ENCODE results near the gene PRSS48. TPM values are rescaled to one million over a fixed set of nuclear protein-coding genes. Genes with fewer than 3 reads are reported as not detected.

The PRSS48 gene
- total RNA-seq, 4 donors from 2014 or later, result not detected

DNA sequence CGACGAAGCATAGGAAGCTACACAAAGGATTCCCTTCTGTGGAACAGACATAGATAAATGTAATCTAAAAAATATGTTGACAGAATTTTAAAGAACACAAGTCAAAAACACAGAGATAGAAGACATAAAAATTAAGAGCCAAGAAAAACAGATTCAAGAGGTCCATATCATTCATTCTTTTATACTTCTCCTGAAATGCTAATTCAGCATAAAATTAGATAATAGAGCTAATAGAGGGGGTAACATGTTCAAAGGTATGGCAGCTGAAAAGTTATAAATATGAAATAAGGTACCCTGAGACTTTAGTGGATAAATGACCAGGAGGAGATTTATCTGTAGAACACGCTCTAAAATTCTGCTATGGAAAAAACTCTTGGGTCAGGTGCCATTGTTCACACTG lies 37.4 kb upstream of the PRSS48 start:
- ATAC-seq, result no peak
- Histone ChIP-seq H3K4me1 (peaks cover 0 to 13% (median 0%) of the 10 kb centered on the region in 3 donors), H3K9me3 (no peaks in the 10 kb centered on the region), H3K27me3 (no peaks in the 10 kb centered on the region), H3K4me3 (no peak overlapping the region), H3K36me3 (no peaks in the 10 kb centered on the region), H3K27ac (no peak overlapping the region)
- WGBS, 2 donors (ENCODE audit: low coverage in 1 of 2), result 83 to 85% methylated on average over 2 to 3 of the region's 3 CpGs
- TF ChIP-seq POLR2AphosphoS5 (IDR thresholded peaks at IDR 0.05), result no peak
- TF ChIP-seq, protein P1, sequence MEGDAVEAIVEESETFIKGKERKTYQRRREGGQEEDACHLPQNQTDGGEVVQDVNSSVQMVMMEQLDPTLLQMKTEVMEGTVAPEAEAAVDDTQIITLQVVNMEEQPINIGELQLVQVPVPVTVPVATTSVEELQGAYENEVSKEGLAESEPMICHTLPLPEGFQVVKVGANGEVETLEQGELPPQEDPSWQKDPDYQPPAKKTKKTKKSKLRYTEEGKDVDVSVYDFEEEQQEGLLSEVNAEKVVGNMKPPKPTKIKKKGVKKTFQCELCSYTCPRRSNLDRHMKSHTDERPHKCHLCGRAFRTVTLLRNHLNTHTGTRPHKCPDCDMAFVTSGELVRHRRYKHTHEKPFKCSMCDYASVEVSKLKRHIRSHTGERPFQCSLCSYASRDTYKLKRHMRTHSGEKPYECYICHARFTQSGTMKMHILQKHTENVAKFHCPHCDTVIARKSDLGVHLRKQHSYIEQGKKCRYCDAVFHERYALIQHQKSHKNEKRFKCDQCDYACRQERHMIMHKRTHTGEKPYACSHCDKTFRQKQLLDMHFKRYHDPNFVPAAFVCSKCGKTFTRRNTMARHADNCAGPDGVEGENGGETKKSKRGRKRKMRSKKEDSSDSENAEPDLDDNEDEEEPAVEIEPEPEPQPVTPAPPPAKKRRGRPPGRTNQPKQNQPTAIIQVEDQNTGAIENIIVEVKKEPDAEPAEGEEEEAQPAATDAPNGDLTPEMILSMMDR (IDR thresholded peaks at IDR 0.05), result no peak
- no peak for TF ChIP-seq POLR2A (IDR thresholded peaks at IDR 0.05)
- no peak for TF ChIP-seq EP300 (IDR thresholded peaks at IDR 0.05)

DNA sequence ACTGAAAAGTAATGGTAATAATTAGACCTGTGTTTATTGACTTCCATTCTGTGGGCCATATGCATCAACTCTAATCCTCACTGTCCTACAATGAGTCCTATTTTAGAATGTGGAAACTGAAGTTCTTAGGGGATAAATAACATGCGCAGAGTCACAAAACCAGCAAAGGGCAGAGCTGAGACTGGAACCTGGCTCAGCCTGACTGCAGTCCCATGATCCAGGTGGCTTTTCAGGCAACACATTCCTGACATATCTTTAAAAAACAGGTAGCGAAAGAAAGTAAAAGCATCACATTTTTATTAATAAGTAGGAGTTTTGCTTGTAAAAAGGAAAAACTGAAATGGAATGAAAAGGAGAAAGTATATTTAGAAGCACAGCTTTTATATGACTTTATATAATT lies 34.7 kb upstream of the PRSS48 start:
- Histone ChIP-seq H3K36me3 (no peaks in the 10 kb centered on the region), H3K27me3 (no peaks in the 10 kb centered on the region), H3K4me1 (peaks cover 0 to 14% (median 0%) of the 10 kb centered on the region in 3 donors), H3K4me3 (no peak overlapping the region), H3K9me3 (no peaks in the 10 kb centered on the region), H3K27ac (no peak overlapping the region)
- 94 to 98% methylated on average over 2 of the region's 2 CpGs for WGBS, 2 donors (ENCODE audit: low coverage in 1 of 2)
- no peak for TF ChIP-seq EP300 (IDR thresholded peaks at IDR 0.05)
- TF ChIP-seq POLR2A (IDR thresholded peaks at IDR 0.05), result no peak
- TF ChIP-seq, protein P1 (IDR thresholded peaks at IDR 0.05), result no peak
- TF ChIP-seq POLR2AphosphoS5 (IDR thresholded peaks at IDR 0.05), result no peak
- no peak for ATAC-seq

DNA sequence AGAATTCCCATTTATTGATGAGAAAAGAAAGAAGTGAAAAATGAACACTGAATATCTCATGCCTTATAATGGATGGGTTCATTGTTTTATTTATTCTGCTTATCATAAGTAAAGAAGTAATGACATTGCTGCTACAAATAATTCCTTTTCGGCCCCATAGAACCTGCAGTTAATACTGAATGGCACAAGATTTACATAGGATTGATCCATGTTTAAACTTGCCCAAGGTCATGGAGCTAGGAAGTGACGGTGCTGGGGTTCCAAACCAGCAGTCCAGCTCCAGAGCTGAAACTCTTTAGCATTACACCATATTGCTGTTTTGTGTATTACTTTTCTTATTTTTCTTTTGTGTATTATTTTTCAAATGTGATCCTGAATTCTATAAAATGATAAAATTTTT lies 30.2 kb upstream of the PRSS48 start:
- 95 to 100% methylated on average over 2 of the region's 2 CpGs for WGBS, 2 donors (ENCODE audit: low coverage in 1 of 2)
- no peaks in the 10 kb centered on the region for H3K9me3 ChIP-seq
- ATAC-seq, result no peak
- no peaks in the 10 kb centered on the region for H3K27me3 ChIP-seq
- TF ChIP-seq POLR2A (IDR thresholded peaks at IDR 0.05) (no peak), POLR2AphosphoS5 (IDR thresholded peaks at IDR 0.05) (no peak), EP300 (IDR thresholded peaks at IDR 0.05) (no peak)
- TF ChIP-seq, protein P1 (IDR thresholded peaks at IDR 0.05), result no peak
- no peak overlapping the region for H3K4me3 ChIP-seq
- H3K4me1 ChIP-seq, result peaks cover 0 to 8% (median 0%) of the 10 kb centered on the region in 3 donors
- H3K36me3 ChIP-seq, result no peaks in the 10 kb centered on the region
- no peak overlapping the region for H3K27ac ChIP-seq

DNA sequence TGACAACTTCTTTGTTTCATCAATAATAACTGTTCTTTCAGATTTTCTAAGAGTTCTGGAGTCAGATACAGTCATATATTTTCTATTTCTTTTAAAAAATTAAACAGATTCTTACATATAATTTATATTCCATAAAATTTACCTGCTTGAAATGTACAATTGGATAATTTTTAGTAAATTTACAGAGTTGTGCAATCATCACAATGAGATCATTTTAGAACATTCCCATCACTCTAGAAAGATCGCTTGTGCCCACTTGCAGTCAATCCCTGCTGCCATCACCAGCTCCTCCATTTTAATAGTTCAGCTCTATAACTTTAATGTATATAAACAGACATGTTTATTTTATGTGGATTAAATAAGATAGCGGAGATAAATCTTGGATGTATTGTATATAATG lies 29.6 kb upstream of the PRSS48 start:
- no peaks in the 10 kb centered on the region for H3K9me3 ChIP-seq
- H3K27me3 ChIP-seq, result no peaks in the 10 kb centered on the region
- H3K4me3 ChIP-seq, result no peak overlapping the region
- no peak overlapping the region for H3K27ac ChIP-seq
- H3K36me3 ChIP-seq, result no peaks in the 10 kb centered on the region
- no peak for ATAC-seq
- H3K4me1 ChIP-seq, result peaks cover 0 to 14% (median 0%) of the 10 kb centered on the region in 3 donors
- TF ChIP-seq POLR2A (IDR thresholded peaks at IDR 0.05) (no peak), POLR2AphosphoS5 (IDR thresholded peaks at IDR 0.05) (no peak), EP300 (IDR thresholded peaks at IDR 0.05) (no peak)
- TF ChIP-seq, protein P1 (IDR thresholded peaks at IDR 0.05), result no peak
- WGBS, 2 donors (ENCODE audit: low coverage in 1 of 2), result 95 to 97% methylated on average over 2 of the region's 2 CpGs

DNA sequence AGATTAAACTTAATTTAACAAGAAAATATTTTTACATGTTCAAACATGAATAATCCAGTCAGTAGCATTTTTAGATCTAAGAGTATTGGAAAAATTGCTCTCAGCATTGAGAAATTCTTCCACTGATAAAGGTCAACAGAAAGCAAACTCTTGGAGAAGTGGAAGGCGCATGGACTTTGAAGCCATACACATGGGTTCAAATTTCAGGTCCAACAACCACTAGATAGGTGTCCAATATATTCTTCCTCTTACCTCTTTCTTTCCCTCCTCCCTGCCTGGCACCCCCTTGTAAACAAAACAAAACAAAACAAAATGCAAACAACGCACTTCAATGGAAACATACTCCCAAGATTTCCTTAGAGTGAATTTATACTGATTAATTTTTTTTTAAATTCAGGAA lies 28.4 kb upstream of the PRSS48 start:
- H3K27ac ChIP-seq, result no peak overlapping the region
- H3K36me3 ChIP-seq, result no peaks in the 10 kb centered on the region
- no peaks in the 10 kb centered on the region for H3K27me3 ChIP-seq
- no peaks in the 10 kb centered on the region for H3K9me3 ChIP-seq
- TF ChIP-seq EP300 (IDR thresholded peaks at IDR 0.05), result no peak
- TF ChIP-seq, protein P1 (IDR thresholded peaks at IDR 0.05), result no peak
- TF ChIP-seq POLR2AphosphoS5 (IDR thresholded peaks at IDR 0.05), result no peak
- no peak for TF ChIP-seq POLR2A (IDR thresholded peaks at IDR 0.05)
- WGBS, 2 donors (ENCODE audit: low coverage in 1 of 2), result 91 to 93% methylated on average over 1 to 2 of the region's 2 CpGs
- peaks cover 0 to 21% (median 0%) of the 10 kb centered on the region in 3 donors for H3K4me1 ChIP-seq
- ATAC-seq, result no peak
- H3K4me3 ChIP-seq, result no peak overlapping the region
